Lower leg skin (tissue), 4 donors: ENCODE measurements around the gene E2F3. TPM values are rescaled to one million over a fixed set of nuclear protein-coding genes. Genes with fewer than 3 reads are reported as not detected.

ENCODE experiments used
- DNase-seq, 2 donors: peaks; one replicate each; pipeline ENCODE4 v3.0.0-alpha.2; 2019; ENCODE audit warnings: low spot score in 2 of 2
- H3K4me3 ChIP-seq: fragments of 200-600 bp; sonication (generic); 2 replicates; pipeline ENCODE4 v1.5.1; 2017; ENCODE audit warnings: mild to moderate bottlenecking, low read depth; ENCODE audit not compliant: poor library complexity, severe bottlenecking
- CTCF ChIP-seq, 3 donors: fragments of 450-650 bp; IDR thresholded peaks; one replicate each; pipeline ENCODE4 v1.5.1; 2016; ENCODE audit warnings: antibody characterized with exemption in 3 of 3, mild to moderate bottlenecking in 3 of 3, moderate library complexity in 2 of 3
- POLR2A ChIP-seq, 2 donors: fragments of 450-650 bp; IDR thresholded peaks; one replicate each; pipeline ENCODE4 v1.6.1; 2016 to 2017; ENCODE audit warnings: antibody characterized with exemption in 2 of 2, mild to moderate bottlenecking in 1 of 2, moderate library complexity in 1 of 2
- WGBS, 2 donors: methylation state at CpG; one replicate each; pipeline ENCODE4 v1.1.5; 2018; 5-methylcytosine and 5-hydroxymethylcytosine counted together
- intact Hi-C: fragments of 100-400 bp; cut with DNase I; formaldehyde crosslinking; loops from one replicate; pipeline ENCODE4 v1.15.0; 2023; ENCODE audit warnings: low total_unique reads
- total RNA-seq, 4 donors: library from RNA; depleted of rRNA; stranded (reverse); fragments of >200 nt; gene quantifications; one replicate each; pipeline ENCODE4 v1.1.0, GENCODE V29; 2016

The E2F3 gene
- total RNA-seq, 4 donors from 2014 or later, result 1.4 to 3.5 (median 2.0) TPM

GRCh38 chr6:20393297-20393696 lies 8.4 kb upstream of the E2F3 start:
- WGBS, 2 donors, result 81 to 87% methylated on average over 2 of the region's 2 CpGs
- H3K4me3 ChIP-seq, result no peak overlapping the region
- DNase-seq, result no peak
- intact Hi-C loops, result no loop called here
- no peak for TF ChIP-seq CTCF (IDR thresholded peaks at IDR 0.05)
- no peak for TF ChIP-seq POLR2A (IDR thresholded peaks at IDR 0.05)

- intact Hi-C loops, result no loop called here
- H3K4me3 ChIP-seq, result no peak overlapping the region
- 80 to 87% methylated on average over 2 of the region's 2 CpGs for WGBS, 2 donors
- TF ChIP-seq CTCF (IDR thresholded peaks at IDR 0.05) (no peak), POLR2A (IDR thresholded peaks at IDR 0.05) (no peak)
- DNase-seq, result no peak
Observed at GRCh38 chr6:20399518-20399917, 2.2 kb upstream of the E2F3 start.

- DNase-seq, result no peak
- TF ChIP-seq POLR2A (IDR thresholded peaks at IDR 0.05), result no peak
- TF ChIP-seq CTCF (IDR thresholded peaks at IDR 0.05), result no peak
- peak overlapping the region; percentile 43 for H3K4me3 ChIP-seq
- intact Hi-C loops, result no loop called here
- 0 to 1% methylated on average over 18 of the region's 18 CpGs for WGBS, 2 donors
Observed at GRCh38 chr6:20400456-20401204, 1.0 kb upstream of the E2F3 start.

GRCh38 chr6:20402092-20402341 lies 338 bp downstream of the E2F3 start:
- intact Hi-C loops, result no loop called here
- 0 to 1% methylated on average over 15 of the region's 15 CpGs for WGBS, 2 donors
- no peak for TF ChIP-seq POLR2A (IDR thresholded peaks at IDR 0.05)
- TF ChIP-seq CTCF (IDR thresholded peaks at IDR 0.05), result no peak
- no peak for DNase-seq
- H3K4me3 ChIP-seq, result peak overlapping the region; percentile 60

- 1% methylated on average over 43 to 61 of the region's 73 CpGs for WGBS, 2 donors
- peak; percentile 30 to 87 for DNase-seq
- intact Hi-C loops, result no loop called here
- peak overlapping the region; percentile 60 for H3K4me3 ChIP-seq
- no peak for TF ChIP-seq POLR2A (IDR thresholded peaks at IDR 0.05)
- no peak for TF ChIP-seq CTCF (IDR thresholded peaks at IDR 0.05)
Observed at GRCh38 chr6:20402342-20403069, 827 bp downstream of the E2F3 start.
